ENCODE measurements around the gene SFXN3.

The SFXN3 gene

DNA sequence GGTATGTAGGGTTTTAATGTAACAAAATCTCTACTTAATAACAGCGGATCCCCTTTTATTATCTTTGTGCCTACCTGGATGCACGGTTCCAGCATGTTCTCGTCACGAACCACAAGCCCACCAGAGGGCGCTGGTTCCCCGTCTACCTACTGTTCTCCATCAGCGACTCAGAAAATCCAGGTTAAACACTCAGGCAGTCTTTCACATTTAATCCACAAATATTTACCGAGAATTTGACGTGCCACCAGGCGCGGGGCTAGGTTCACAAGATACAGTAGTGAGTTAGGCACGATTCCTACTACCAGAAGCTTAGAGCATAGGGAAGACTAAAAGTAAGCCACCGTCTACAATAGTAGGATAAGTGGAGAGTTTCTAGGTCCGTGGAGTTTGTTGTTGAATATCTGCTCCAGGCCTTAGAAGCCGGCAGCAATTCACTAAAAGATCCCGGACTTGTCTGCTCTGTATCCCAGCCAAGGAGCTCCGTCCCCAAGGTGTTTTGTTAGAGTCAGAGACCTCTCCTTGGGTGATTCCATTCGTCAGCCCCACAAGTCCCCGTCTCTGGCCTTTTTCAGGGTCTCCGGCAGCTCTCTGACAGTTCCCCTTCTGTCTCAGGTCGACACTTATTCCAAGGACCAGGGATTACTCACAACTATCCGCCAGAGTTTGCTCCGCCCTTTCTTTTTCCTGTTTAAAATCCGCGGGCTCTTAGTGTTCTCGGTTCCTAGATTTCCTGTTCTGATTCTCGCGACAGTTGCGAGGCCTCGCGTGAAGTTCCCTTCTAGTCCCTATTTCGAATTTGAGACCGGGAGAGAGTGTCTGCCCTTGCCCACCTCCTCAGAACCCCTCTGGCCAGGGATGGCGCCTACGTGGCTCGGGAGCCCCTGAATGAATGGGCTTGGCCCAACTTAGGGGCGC lies 29.3 kb downstream of the SFXN3 start:
- peak overlapping the region; percentile 92 for H2AFZ ChIP-seq
- TF ChIP-seq, protein P1, sequence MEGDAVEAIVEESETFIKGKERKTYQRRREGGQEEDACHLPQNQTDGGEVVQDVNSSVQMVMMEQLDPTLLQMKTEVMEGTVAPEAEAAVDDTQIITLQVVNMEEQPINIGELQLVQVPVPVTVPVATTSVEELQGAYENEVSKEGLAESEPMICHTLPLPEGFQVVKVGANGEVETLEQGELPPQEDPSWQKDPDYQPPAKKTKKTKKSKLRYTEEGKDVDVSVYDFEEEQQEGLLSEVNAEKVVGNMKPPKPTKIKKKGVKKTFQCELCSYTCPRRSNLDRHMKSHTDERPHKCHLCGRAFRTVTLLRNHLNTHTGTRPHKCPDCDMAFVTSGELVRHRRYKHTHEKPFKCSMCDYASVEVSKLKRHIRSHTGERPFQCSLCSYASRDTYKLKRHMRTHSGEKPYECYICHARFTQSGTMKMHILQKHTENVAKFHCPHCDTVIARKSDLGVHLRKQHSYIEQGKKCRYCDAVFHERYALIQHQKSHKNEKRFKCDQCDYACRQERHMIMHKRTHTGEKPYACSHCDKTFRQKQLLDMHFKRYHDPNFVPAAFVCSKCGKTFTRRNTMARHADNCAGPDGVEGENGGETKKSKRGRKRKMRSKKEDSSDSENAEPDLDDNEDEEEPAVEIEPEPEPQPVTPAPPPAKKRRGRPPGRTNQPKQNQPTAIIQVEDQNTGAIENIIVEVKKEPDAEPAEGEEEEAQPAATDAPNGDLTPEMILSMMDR (IDR thresholded peaks at IDR 0.05): peak; percentile 91
- peak overlapping the region; percentile 82 for H3K27ac ChIP-seq
- no peaks in the 10 kb centered on the region for H3K27me3 ChIP-seq (ENCODE audit: control insufficient read depth, insufficient read depth, low read length)
- peak overlapping the region; percentile 89 for H3K4me3 ChIP-seq (ENCODE audit: low read depth, low read length)
- peak overlapping the region; percentile 22 for H3K9ac ChIP-seq
- H3K4me1 ChIP-seq: peaks cover 6% of the 10 kb centered on the region
- no peaks in the 10 kb centered on the region for H3K79me2 ChIP-seq
- H3K36me3 ChIP-seq (ENCODE audit: control insufficient read depth, insufficient read depth, low read length): no peaks in the 10 kb centered on the region
- H3K9me3 ChIP-seq (ENCODE audit: control insufficient read depth, low read length): no peaks in the 10 kb centered on the region
- peak overlapping the region; percentile 88 for H3K4me2 ChIP-seq (ENCODE audit: low read length)

DNA sequence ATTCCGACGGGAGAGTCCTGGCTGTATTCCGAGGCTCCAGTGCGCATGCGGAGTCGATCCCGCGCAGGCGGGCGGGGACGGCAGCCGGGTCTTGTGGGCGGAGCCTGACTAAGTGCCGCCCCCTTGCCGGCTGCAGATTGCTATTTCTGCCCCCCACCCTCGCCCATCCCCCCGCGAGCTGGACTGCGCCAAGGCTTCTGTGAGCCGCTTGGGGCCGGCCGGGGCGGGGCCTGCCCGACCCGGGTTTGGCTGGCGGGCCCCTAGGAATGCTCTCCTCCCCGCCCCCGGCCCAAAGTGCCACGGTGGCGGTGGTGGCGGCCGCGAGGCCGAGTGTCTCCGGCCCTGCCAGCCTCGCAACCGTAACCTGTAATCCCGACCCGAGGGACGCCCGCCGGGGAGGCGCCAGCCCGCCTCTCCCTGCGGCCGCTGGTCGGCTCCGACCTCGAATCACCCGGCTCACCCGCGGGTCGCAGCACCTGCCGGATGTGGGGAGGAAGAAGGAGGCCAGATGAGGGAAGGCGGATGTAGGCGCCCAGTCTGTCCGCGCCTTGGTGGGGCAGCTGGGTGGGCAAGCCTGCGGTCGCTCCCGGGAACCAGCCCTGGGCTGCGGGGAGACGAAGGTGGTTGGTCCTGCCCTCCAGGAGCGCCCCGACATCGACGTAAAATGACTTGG lies 30.1 kb downstream of the SFXN3 start:
- Histone ChIP-seq H2AFZ (peak overlapping the region; percentile 92), H3K9ac (peak overlapping the region; percentile 22), H3K36me3 (ENCODE audit: control insufficient read depth, insufficient read depth, low read length) (no peaks in the 10 kb centered on the region), H3K4me1 (peaks cover 6% of the 10 kb centered on the region), H3K9me3 (ENCODE audit: control insufficient read depth, low read length) (no peaks in the 10 kb centered on the region), H3K27ac (peak overlapping the region; percentile 82), H3K79me2 (no peaks in the 10 kb centered on the region), H3K27me3 (ENCODE audit: control insufficient read depth, insufficient read depth, low read length) (no peaks in the 10 kb centered on the region), H3K4me2 (ENCODE audit: low read length) (peak overlapping the region; percentile 88), H3K4me3 (ENCODE audit: low read depth, low read length) (peak overlapping the region; percentile 89)
- TF ChIP-seq, protein P1 (IDR thresholded peaks at IDR 0.05): no peak

DNA sequence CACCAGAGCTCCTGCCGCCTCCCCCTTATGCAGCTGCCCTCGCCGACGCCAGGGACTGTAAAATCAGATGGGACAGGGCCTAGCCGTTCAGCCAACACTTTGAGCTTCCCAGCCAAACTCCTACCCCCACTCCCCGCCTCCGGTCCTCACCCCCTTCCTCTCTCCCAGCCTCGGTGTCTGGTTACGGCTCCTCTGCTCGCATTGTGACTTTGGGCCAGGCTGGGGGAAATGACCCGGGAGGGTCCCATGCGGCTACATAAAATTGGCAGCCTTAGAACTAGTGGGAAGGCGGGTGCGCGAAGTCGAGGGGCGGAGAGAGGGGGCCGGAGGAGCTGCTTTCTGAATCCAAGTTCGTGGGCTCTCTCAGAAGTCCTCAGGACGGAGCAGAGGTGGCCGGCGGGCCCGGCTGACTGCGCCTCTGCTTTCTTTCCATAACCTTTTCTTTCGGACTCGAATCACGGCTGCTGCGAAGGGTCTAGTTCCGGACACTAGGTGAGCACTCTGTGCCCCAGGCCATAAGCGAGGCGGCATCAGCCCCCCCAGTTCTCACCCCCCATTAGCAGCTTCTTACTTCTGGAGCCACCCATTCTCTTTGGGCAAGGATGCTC lies 30.7 kb downstream of the SFXN3 start, which contains the start of gene KAZALD1:
Gene KAZALD1 (plus strand): TSS at position 366 of the 608 bp plus-strand sequence. CDS start 604 bp downstream, outside the sequence.
- no peaks in the 10 kb centered on the region for H3K79me2 ChIP-seq
- no peaks in the 10 kb centered on the region for H3K27me3 ChIP-seq (ENCODE audit: control insufficient read depth, insufficient read depth, low read length)
- H3K27ac ChIP-seq: peak within 1 kb of the TSS; percentile 82
- H3K9ac ChIP-seq: peak within 1 kb of the TSS; percentile 22
- TF ChIP-seq, protein P1 (IDR thresholded peaks at IDR 0.05): no peak
- H3K4me2 ChIP-seq (ENCODE audit: low read length): peak within 1 kb of the TSS; percentile 88
- H3K4me3 ChIP-seq (ENCODE audit: low read depth, low read length): peak within 1 kb of the TSS; percentile 89
- H2AFZ ChIP-seq: peak within 1 kb of the TSS; percentile 92
- no peaks in the 10 kb centered on the region for H3K36me3 ChIP-seq (ENCODE audit: control insufficient read depth, insufficient read depth, low read length)
- no peaks in the 10 kb centered on the region for H3K9me3 ChIP-seq (ENCODE audit: control insufficient read depth, low read length)
- peaks cover 6% of the 10 kb centered on the region for H3K4me1 ChIP-seq

DNA sequence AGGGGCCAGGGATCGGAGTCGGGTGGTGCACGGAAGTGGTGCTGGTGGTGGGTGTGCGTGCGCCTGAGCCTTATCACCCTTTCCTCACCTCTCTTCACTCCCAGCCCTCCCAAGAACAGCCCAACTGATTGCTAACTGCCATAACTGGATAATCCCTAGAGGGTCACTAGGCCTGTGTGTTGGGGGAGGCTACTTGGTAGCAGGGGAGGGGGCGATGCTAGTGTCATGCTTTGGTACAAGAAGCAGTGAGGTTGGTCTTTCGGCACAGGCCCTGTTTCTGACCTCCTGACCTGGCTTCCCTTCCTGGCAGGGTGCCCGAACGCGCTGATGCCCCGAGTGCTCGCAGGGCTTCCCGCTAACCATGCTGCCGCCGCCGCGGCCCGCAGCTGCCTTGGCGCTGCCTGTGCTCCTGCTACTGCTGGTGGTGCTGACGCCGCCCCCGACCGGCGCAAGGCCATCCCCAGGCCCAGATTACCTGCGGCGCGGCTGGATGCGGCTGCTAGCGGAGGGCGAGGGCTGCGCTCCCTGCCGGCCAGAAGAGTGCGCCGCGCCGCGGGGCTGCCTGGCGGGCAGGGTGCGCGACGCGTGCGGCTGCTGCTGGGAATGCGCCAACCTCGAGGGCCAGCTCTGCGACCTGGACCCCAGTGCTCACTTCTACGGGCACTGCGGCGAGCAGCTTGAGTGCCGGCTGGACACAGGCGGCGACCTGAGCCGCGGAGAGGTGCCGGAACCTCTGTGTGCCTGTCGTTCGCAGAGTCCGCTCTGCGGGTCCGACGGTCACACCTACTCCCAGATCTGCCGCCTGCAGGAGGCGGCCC lies 31.4 kb downstream of the SFXN3 start:
- Histone ChIP-seq H3K9me3 (ENCODE audit: control insufficient read depth, low read length) (no peaks in the 10 kb centered on the region), H3K27ac (no peak overlapping the region), H3K79me2 (no peaks in the 10 kb centered on the region), H3K4me3 (ENCODE audit: low read depth, low read length) (no peak overlapping the region), H3K27me3 (ENCODE audit: control insufficient read depth, insufficient read depth, low read length) (no peaks in the 10 kb centered on the region), H3K36me3 (ENCODE audit: control insufficient read depth, insufficient read depth, low read length) (no peaks in the 10 kb centered on the region), H3K4me2 (ENCODE audit: low read length) (peak overlapping the region; percentile 88), H3K9ac (no peak overlapping the region), H3K4me1 (peaks cover 6% of the 10 kb centered on the region), H2AFZ (peak overlapping the region; percentile 85)
- TF ChIP-seq, protein P1 (IDR thresholded peaks at IDR 0.05): peak; percentile 51
